Activated CD4-positive, alpha-beta memory T cell treated with anti-CD3 and anti-CD28 coated beads for 36 hours (primary cell): ENCODE data around the gene GNG7. TPM values are rescaled to one million over a fixed set of nuclear protein-coding genes. Genes with fewer than 3 reads are reported as not detected.
"Not testable (repeated sequence)": the region's sequence is repeated elsewhere in the genome, so short reads cannot be mapped to it uniquely, and the experiment has no call there.

Source experiments
- CTCF ChIA-PET: fragments of 350-600 bp; sonication (Branson Sonifier 250); formaldehyde crosslinking; loops from one replicate; lab custom pipeline; 2021; ENCODE audit warnings: antibody characterized with exemption, inconsistent platforms; lab: Charles Lee
- POLR2A ChIA-PET: fragments of 350-600 bp; sonication (Branson Sonifier 250); formaldehyde crosslinking; loops from one replicate; lab custom pipeline; 2021; ENCODE audit warnings: antibody characterized with exemption; lab: Charles Lee
- DNase-seq: peaks from one replicate; pipeline ENCODE4 v3.0.0-alpha.2; 2020
- H3K27ac Mint-ChIP-seq: one replicate; pipeline ENCODE4 v1.8.0; 2021; ENCODE audit warnings: mixed read lengths
- H3K27me3 Mint-ChIP-seq: one replicate; pipeline ENCODE4 v1.8.0; 2021; ENCODE audit warnings: mixed read lengths
- H3K36me3 Mint-ChIP-seq: one replicate; pipeline ENCODE4 v1.8.0; 2021; ENCODE audit warnings: mixed read lengths
- H3K4me1 Mint-ChIP-seq: one replicate; pipeline ENCODE4 v1.8.0; 2021; ENCODE audit warnings: low read depth, mixed read lengths
- H3K4me3 Mint-ChIP-seq: one replicate; pipeline ENCODE4 v1.8.0; 2021; ENCODE audit warnings: mild to moderate bottlenecking, mixed read lengths
- H3K9me3 Mint-ChIP-seq: one replicate; pipeline ENCODE4 v1.8.0; 2021; ENCODE audit warnings: mixed read lengths
- intact Hi-C: fragments of 100-400 bp; cut with micrococcal nuclease; formaldehyde crosslinking; loops from one replicate; pipeline ENCODE4 v1.15.1; 2023
- total RNA-seq, 2 experiments: library from RNA; stranded (reverse); gene quantifications; one replicate each; pipeline ENCODE4 v1.2.3, GENCODE V29; 2021

GNG7 gene
- total RNA-seq, 2 experiments from 2014 or later: 0.53 to 0.88 TPM

- H3K27ac Mint-ChIP-seq: not testable (repeated sequence)
These were observed 59.3 kb downstream of the GNG7 start for GRCh38 chr19:2643123-2643737.

DNA sequence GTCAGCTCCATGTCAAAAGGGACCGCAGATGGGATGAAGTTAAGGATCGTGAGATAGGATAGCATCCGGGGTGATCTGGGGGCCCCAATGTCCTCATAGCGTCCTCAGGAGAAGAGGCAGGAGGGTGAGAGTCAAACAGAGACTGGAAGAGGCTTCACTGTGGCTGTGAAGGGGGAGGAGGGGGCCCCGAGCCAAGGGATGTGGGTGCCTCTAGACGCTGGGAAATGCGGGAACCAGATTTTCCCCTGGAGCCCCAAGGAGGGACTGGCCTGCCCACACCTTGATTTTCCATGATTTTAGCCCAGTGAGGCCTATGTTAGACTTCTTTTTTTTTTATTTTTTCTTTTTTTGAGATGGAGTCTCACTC lies 61.2 kb downstream of the GNG7 start:
- no peaks in the 10 kb centered on the region for H3K9me3 Mint-ChIP-seq
- H3K4me3 Mint-ChIP-seq: no peak overlapping the region
- POLR2A ChIA-PET: no interaction called here
- no peaks in the 10 kb centered on the region for H3K36me3 Mint-ChIP-seq
- DNase-seq: no peak
- H3K27ac Mint-ChIP-seq: no peak overlapping the region
- CTCF ChIA-PET: no interaction called here
- H3K27me3 Mint-ChIP-seq: no peaks in the 10 kb centered on the region
- peaks cover 5% of the 10 kb centered on the region for H3K4me1 Mint-ChIP-seq
- intact Hi-C loops: no loop called here

More at GRCh38 chr19:2643123-2643737, 59.3 kb downstream of the GNG7 start:
- DNase-seq, H3K4me1 Mint-ChIP-seq, H3K9me3 Mint-ChIP-seq, POLR2A ChIA-PET, intact Hi-C loops, H3K27me3 Mint-ChIP-seq, H3K4me3 Mint-ChIP-seq, H3K36me3 Mint-ChIP-seq: not testable (repeated sequence)
- CTCF ChIA-PET: interaction anchor here (0.8 kb wide), 1 partner anchor 140 kb away, joined by 3 read pairs; the partner anchor contains the start of gene SGTA

DNA sequence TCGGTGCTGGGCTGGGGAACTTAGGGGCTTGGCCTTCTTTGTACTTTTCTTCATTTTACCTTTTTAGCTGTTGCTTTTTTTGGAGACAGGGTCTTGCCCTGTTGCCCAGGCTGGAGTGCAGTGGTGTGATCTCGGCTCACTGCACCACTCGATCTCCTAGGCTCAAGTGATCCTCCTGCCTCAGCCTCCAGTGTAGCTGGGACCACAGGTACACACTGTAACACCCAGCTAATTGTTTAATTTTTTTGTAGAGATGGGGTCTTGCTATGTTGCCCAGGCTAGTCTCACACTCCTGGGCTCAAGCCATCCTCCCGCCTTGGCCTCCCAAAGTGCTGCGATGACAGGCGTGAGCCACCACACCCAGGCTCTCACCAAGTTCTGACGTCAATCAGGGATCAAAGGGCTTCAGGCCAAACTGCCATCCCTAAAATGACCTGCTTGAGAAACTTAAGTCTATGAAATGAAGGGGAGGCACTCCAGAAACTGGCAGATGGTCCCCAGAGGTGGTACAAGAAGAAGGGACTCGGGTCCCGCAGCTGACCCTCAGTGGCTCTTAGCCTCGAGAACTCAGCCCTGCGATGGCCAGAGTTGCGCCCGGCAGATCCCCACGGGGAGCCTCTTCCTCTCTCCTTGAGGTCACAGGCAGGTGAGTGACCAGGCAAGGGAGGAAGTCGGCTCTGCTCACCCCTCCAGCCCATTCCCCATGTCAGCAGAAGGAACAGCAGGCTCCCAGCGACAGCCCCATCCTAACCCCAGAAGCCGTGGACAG lies 61.7 kb downstream of the GNG7 start:
- CTCF ChIA-PET: interaction anchor here (3.9 kb wide), 1 partner anchor 8 kb away, joined by 26 read pairs; no protein-coding TSS in a partner anchor
- Mint-ChIP-seq H3K4me1 (peaks cover 5% of the 10 kb centered on the region), H3K4me3 (no peak overlapping the region), H3K27ac (no peak overlapping the region), H3K9me3 (no peaks in the 10 kb centered on the region), H3K36me3 (no peaks in the 10 kb centered on the region), H3K27me3 (no peaks in the 10 kb centered on the region)
- DNase-seq: no peak
- intact Hi-C loops: no loop called here
- POLR2A ChIA-PET: no interaction called here

DNA sequence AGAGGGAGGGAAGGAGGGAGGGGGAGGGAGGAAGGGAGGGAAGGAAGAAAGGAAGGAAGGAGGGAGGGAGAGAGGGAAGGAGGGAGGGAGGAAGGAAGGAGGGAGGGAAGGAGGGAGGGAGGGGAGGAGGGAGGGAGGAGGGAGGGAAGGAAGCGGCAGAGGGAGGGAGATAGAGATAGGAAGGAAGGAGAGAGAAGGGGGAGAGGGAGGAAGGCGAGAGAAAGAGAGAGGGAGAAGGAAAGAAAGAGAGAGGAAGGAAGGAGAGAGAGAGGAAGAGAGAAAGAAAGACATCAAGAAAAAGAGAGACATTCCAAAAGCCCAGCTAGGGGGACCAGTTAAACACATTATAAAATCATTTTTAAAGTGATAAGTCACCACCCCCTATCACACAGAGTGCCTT lies 62.5 kb downstream of the GNG7 start:
- ChIA-PET CTCF (interaction anchor here (3.9 kb wide), 1 partner anchor 8 kb away, joined by 26 read pairs; no protein-coding TSS in a partner anchor), POLR2A (no interaction called here)
- no peak for DNase-seq
- H3K27me3 Mint-ChIP-seq: no peaks in the 10 kb centered on the region
- peaks cover 5% of the 10 kb centered on the region for H3K4me1 Mint-ChIP-seq
- no peaks in the 10 kb centered on the region for H3K36me3 Mint-ChIP-seq
- no peak overlapping the region for H3K27ac Mint-ChIP-seq
- H3K9me3 Mint-ChIP-seq: no peaks in the 10 kb centered on the region
- intact Hi-C loops: no loop called here
- no peak overlapping the region for H3K4me3 Mint-ChIP-seq

DNA sequence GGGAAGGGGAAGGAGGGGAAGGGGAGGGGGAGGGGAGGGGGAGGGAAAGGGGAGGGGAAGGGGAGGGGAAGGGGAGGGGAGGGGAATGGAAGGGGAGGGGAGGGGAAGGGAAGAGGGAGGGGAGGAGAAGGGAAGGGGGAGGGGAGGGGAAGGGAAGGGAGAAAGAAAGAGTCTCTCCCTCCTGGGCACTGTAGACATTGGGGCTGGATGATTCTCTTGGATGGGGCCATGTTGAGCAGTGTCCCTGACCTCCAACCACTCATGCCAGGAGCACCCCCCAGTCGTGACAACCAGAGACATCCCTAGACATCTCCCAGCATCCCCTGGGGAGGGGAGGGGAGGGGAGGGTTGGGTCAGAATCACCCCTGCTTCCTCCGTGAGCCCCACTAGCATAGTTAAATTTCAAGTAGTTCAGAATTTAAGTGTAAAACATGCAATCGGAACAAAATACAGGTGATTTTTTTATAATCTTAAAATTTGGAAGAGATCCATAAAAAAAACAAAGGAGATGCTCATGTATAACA lies 64.0 kb downstream of the GNG7 start:
- ChIA-PET CTCF (interaction anchor here (3.5 to 3.9 kb wide), 2 partner anchors 10 to 161 kb away, joined by 26 to 45 read pairs; partner anchors contain the start of gene GADD45B), POLR2A (no interaction called here)
- Mint-ChIP-seq H3K27ac (no peak overlapping the region), H3K4me3 (no peak overlapping the region), H3K4me1 (peaks cover 5% of the 10 kb centered on the region), H3K27me3 (no peaks in the 10 kb centered on the region), H3K9me3 (no peaks in the 10 kb centered on the region), H3K36me3 (no peaks in the 10 kb centered on the region)
- DNase-seq: no peak
- intact Hi-C loops: no loop called here

GRCh38 chr19:2636897-2637683 lies 65.4 kb downstream of the GNG7 start:
- Mint-ChIP-seq H3K36me3 (no peaks in the 10 kb centered on the region), H3K9me3 (no peaks in the 10 kb centered on the region), H3K4me1 (peaks cover 5% of the 10 kb centered on the region), H3K4me3 (no peak overlapping the region), H3K27me3 (no peaks in the 10 kb centered on the region), H3K27ac (no peak overlapping the region)
- POLR2A ChIA-PET: interaction anchor here (1.8 kb wide), 1 partner anchor 160 kb away, joined by 8 read pairs; no protein-coding TSS in a partner anchor
- CTCF ChIA-PET: interaction anchor here (0.6 to 5.0 kb wide), 44 partner anchors 9 to 633 kb away, joined by 3 to 45 read pairs (median 4); partner anchors contain the start of genes GADD45B, LMNB2 and SLC39A3
- peak; percentile 82 for DNase-seq
- intact Hi-C loops: loop anchor here (1.0 kb wide), 1 partner anchor 161 kb away; the partner anchor contains the start of gene GADD45B

- Mint-ChIP-seq H3K27me3 (no peaks in the 10 kb centered on the region), H3K36me3 (no peaks in the 10 kb centered on the region), H3K27ac (no peak overlapping the region), H3K4me1 (peaks cover 5% of the 10 kb centered on the region), H3K9me3 (no peaks in the 10 kb centered on the region), H3K4me3 (no peak overlapping the region)
- intact Hi-C loops: no loop called here
- DNase-seq: no peak
- POLR2A ChIA-PET: interaction anchor here (1.8 kb wide), 1 partner anchor 159 kb away, joined by 8 read pairs; no protein-coding TSS in a partner anchor
- CTCF ChIA-PET: interaction anchor here (0.6 to 5.0 kb wide), 28 partner anchors 8 to 632 kb away, joined by 3 to 45 read pairs (median 6); partner anchors contain the start of genes GADD45B, LMNB2 and SLC39A3
These were observed 66.2 kb downstream of the GNG7 start for GRCh38 chr19:2636141-2636896.

DNA sequence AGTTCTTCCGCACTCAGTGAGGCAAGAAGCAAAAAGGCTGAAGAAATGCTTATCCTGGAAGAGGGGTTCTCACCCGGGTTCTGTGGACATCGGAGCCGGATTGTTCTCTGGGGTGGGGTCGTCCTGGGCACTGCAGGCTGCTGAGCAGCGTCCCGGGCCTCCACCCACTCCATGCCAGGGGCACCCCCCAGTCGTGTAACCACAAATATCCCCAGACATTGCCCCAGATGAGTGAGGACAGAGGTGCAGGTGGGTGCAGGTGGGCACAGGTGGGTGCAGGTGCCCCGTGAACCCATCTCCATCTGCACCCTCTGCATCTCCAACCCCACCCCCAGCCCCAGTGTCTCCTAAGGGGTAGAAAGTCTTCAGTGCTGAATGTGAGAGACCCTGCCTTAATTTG lies 67.5 kb downstream of the GNG7 start:
- no peaks in the 10 kb centered on the region for H3K27me3 Mint-ChIP-seq
- no peak overlapping the region for H3K4me3 Mint-ChIP-seq
- H3K4me1 Mint-ChIP-seq: peaks cover 5% of the 10 kb centered on the region
- no peak overlapping the region for H3K27ac Mint-ChIP-seq
- intact Hi-C loops: no loop called here
- ChIA-PET CTCF (interaction anchor here (2.1 to 5.0 kb wide), 5 partner anchors 14 to 158 kb away, joined by 9 to 45 read pairs (median 27); partner anchors contain the start of gene GADD45B), POLR2A (no interaction called here)
- peaks cover 4% of the 10 kb centered on the region for H3K9me3 Mint-ChIP-seq
- no peaks in the 10 kb centered on the region for H3K36me3 Mint-ChIP-seq
- DNase-seq: no peak

DNA sequence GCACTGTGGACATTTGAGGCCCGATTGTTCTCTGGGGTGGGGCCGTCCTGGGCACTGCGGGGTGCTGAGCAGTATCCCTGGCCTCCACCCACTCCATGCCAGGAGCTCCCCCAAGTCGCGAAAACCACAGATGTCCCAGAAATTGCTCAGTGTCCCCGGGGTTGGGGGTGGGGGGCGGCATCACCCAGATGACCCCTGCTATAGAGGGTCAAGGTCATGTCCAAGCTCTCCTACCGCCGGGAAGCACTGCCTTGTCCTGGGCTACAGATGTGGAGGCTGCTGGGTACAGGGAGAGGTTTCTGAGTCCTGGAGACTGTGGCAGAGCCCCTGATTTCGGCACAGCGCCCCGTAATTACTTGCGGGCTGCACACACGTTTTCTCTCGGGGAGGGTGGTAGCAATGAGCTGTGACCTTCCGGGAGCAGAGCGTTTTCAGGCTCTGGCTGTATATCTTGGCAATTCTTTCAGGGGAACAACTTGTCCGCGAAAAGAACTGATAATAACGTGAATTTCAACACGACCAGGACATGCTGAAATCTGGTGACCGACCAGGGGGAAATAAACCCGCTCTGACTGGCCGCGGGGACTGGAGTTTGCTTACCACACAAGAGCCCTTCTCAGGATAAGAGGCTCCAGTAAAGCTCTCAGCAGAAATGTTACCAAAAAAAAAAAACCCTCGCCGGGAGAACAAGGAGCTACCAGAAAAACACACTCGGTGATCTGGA lies 68.1 kb downstream of the GNG7 start:
- H3K36me3 Mint-ChIP-seq: no peaks in the 10 kb centered on the region
- intact Hi-C loops: no loop called here
- no peaks in the 10 kb centered on the region for H3K27me3 Mint-ChIP-seq
- peaks cover 10% of the 10 kb centered on the region for H3K4me1 Mint-ChIP-seq
- no peak overlapping the region for H3K27ac Mint-ChIP-seq
- ChIA-PET CTCF (interaction anchor here (1.0 to 5.0 kb wide), 4 partner anchors 14 to 23 kb away, joined by 3 to 27 read pairs (median 8); no protein-coding TSS in a partner anchor), POLR2A (no interaction called here)
- DNase-seq: no peak
- no peak overlapping the region for H3K4me3 Mint-ChIP-seq
- H3K9me3 Mint-ChIP-seq: peaks cover 8% of the 10 kb centered on the region

DNA sequence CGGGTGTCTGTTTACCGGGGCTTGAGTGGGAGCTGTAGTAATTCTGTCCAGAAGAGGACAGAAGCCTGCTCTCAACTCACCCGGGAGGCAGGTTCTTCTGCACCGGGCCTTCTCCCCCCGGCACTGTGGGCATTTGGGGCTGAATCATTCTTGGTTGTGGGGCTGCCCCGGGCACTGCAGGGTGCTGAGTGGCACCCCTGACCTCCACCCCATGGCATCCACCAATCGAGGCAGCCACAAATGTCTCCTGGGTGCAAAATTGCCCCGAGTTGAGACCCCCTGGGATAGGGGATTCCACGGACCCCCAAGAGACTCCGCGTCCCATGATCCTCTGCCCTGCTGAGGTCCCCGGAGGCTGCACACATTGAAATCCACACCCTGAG lies 68.8 kb downstream of the GNG7 start:
- Mint-ChIP-seq H3K4me3 (no peak overlapping the region), H3K4me1 (peaks cover 15% of the 10 kb centered on the region), H3K27ac (no peak overlapping the region), H3K9me3 (peaks cover 11% of the 10 kb centered on the region), H3K36me3 (no peaks in the 10 kb centered on the region), H3K27me3 (no peaks in the 10 kb centered on the region)
- ChIA-PET POLR2A (no interaction called here), CTCF (interaction anchor here (1.0 to 5.0 kb wide), 3 partner anchors 13 to 19 kb away, joined by 3 to 27 read pairs (median 8); no protein-coding TSS in a partner anchor)
- no peak for DNase-seq
- intact Hi-C loops: loop anchor here (2.0 kb wide), 1 partner anchor 17 kb away; no protein-coding TSS in a partner anchor
